Measurements from ENCODE around the gene CR2. TPM values are rescaled to one million over a fixed set of nuclear protein-coding genes. Genes with fewer than 3 reads are reported as not detected.

Gene CR2
- total and polyA plus RNA-seq, 8 donors: 0.03 to 0.34 (median 0.07) TPM; not detected in 1

DNA sequence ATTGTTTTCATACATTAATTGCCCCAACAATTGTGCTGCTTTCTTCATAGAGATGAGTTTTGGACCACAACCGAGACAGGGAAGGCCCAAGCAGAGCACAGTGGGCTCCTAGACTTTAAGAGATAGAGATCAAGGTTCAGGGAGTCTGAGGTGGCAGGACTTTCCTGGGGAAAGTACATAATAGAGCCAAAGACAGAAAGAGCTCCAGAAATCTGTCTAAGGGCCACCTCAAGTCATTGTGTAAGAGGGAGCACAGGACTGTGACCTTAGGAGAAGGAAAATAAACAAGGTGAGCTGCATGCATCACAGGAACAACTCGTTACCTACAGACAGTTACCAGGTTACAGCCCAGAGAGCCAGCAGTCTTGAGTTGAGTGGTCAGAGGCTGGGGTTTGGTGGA, 41.3 kb upstream of the CR2 start:
- Histone ChIP-seq H3K27me3 (no peaks in the 10 kb centered on the region), H3K36me3 (no peaks in the 10 kb centered on the region), H3K4me1 (no peaks in the 10 kb centered on the region), H3K4me3 (no peak overlapping the region), H3K9me3 (no peaks in the 10 kb centered on the region), H3K27ac (no peak overlapping the region)
- 82 to 85% methylated on average over 2 of the region's 2 CpGs for WGBS, 2 donors
- TF ChIP-seq CTCF (IDR thresholded peaks at IDR 0.05): no peak
- intact Hi-C loops (cut with DNase I): no loop called here
- FAIRE-seq (no peak), DNase-seq (no peak), ATAC-seq (no peak)

DNA sequence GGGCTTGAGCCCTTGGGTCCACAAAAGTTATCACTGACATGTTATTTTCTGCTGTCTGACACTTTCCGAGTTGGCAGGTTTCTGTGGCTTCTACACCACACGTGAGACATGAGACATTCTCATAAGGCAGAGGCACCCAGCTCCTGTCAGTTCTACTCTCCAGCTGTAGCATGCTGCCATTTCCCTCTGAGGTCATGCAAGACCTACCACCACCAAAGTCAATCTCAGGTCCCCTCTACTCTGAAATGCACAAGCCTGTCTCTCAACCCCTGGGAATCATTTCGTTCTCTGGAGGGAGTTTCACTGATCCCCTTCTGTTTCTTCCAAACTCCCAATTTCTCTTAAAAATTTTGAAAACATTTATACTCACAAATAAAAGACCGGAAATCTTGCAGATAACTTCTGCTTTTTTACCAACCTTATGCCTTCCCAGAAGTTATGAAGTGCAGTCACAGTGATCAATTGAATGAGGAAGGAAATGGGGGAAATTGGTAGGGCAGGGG, 39.5 kb upstream of the CR2 start:
- Histone ChIP-seq H3K4me1 (no peaks in the 10 kb centered on the region), H3K27ac (no peak overlapping the region), H3K27me3 (no peaks in the 10 kb centered on the region), H3K4me3 (no peak overlapping the region), H3K9me3 (no peaks in the 10 kb centered on the region), H3K36me3 (no peaks in the 10 kb centered on the region)
- DNase-seq: no peak
- ATAC-seq: no peak
- FAIRE-seq: no peak
- TF ChIP-seq CTCF (IDR thresholded peaks at IDR 0.05): no peak
- intact Hi-C loops (cut with DNase I): no loop called here
- WGBS, 2 donors: 56 to 64% methylated on average over 4 of the region's 4 CpGs

DNA sequence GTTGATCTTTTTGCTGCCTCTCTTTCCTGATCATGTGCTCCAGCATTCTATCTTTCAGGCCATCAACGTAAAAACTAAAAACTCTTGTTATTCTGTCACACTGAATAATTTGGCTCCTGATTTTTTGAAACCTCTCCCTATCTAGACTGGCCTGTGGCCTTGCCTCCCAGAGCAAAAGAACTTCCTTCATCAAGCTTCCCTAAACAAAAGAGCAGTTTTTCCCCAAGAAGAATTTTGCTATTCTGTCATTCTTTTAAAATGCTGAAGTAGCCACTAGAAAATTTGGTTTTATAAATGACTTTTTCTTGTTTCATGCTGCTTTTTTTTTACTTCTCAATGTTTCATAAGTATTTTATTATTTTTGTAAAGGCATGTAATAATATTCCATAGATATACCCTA, 37.1 kb upstream of the CR2 start:
- H3K4me3 ChIP-seq: no peak overlapping the region
- 85 to 96% methylated on average over 1 of the region's 1 CpG for WGBS, 2 donors
- TF ChIP-seq CTCF (IDR thresholded peaks at IDR 0.05): no peak
- no peak for ATAC-seq
- H3K27ac ChIP-seq: no peak overlapping the region
- intact Hi-C loops (cut with DNase I): no loop called here
- no peaks in the 10 kb centered on the region for H3K36me3 ChIP-seq
- H3K9me3 ChIP-seq: no peaks in the 10 kb centered on the region
- DNase-seq: no peak
- no peaks in the 10 kb centered on the region for H3K4me1 ChIP-seq
- H3K27me3 ChIP-seq: no peaks in the 10 kb centered on the region
- no peak for FAIRE-seq

GRCh38 chr1:207418351-207418750, 35.8 kb upstream of the CR2 start:
- ATAC-seq: no peak
- no peak for TF ChIP-seq CTCF (IDR thresholded peaks at IDR 0.05)
- intact Hi-C loops (cut with DNase I): no loop called here
- no peaks in the 10 kb centered on the region for H3K27me3 ChIP-seq
- H3K27ac ChIP-seq: no peak overlapping the region
- H3K9me3 ChIP-seq: no peaks in the 10 kb centered on the region
- no peak overlapping the region for H3K4me3 ChIP-seq
- H3K36me3 ChIP-seq: no peaks in the 10 kb centered on the region
- FAIRE-seq: no peak
- WGBS, 2 donors: 74 to 76% methylated on average over 1 of the region's 1 CpG
- H3K4me1 ChIP-seq: no peaks in the 10 kb centered on the region
- no peak for DNase-seq

GRCh38 chr1:207420109-207420508, 34.0 kb upstream of the CR2 start:
- H3K27ac ChIP-seq: no peak overlapping the region
- FAIRE-seq (no peak), DNase-seq (no peak), ATAC-seq (no peak)
- no peaks in the 10 kb centered on the region for H3K36me3 ChIP-seq
- intact Hi-C loops (cut with DNase I): no loop called here
- WGBS, 2 donors: 74 to 100% methylated on average over 1 of the region's 1 CpG
- H3K9me3 ChIP-seq: no peaks in the 10 kb centered on the region
- no peak overlapping the region for H3K4me3 ChIP-seq
- H3K4me1 ChIP-seq: no peaks in the 10 kb centered on the region
- H3K27me3 ChIP-seq: no peaks in the 10 kb centered on the region
- TF ChIP-seq CTCF (IDR thresholded peaks at IDR 0.05): no peak

All from pancreas (tissue), 10 donors.